ENCODE measurements around the gene WNK2. TPM values are rescaled to one million over a fixed set of nuclear protein-coding genes. Genes with fewer than 3 reads are reported as not detected.

The WNK2 gene
- total RNA-seq, 4 donors from 2014 or later, result 6.2 to 31.9 (median 18.9) TPM

DNA sequence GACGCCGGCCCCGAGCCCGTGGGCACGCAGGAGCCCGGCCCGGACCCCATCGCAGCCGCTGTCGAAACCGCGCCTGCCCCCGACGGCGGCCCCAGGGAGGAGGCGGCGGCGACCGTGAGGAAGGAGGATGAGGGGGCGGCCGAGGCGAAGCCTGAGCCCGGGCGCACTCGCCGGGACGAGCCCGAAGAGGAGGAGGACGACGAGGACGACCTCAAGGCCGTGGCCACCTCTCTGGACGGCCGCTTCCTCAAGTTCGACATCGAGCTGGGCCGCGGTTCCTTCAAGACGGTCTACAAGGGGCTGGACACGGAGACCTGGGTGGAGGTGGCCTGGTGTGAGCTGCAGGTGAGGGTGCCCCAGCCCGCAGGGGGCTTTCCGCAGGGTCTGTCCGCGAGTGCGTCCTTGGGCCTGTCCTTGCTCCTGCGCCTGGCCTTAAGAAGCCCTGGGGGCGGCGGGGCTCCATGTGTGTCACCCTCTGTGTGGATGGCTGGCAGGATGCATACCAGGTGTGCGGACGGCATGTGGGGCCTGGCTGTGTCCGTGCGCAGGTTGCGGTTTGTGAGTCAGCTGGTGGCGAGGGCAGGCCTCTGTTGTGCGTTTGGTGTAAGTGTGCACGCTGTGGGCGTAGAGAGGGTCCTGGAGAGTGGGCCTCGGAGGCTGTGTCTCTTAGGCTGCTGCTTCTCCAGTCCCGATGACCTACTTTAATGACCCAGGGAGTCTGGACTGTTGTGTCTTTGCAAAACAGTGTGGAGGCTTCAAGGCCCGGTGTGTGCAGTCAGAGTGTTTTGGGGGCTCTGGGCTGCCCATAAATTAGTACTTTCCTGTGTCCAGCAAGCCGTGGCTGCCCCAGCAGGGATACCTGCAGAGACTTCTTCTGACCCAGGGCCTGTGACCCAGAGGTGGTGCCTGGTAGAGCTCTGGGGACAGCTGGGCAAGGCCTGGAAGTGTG is 1.6 kb downstream of the WNK2 start:
- H3K27ac ChIP-seq, result peak overlapping the region in 1 of 2 donors; percentile 29
- no peak for TF ChIP-seq POLR2A (IDR thresholded peaks at IDR 0.05)
- TF ChIP-seq, protein P1, sequence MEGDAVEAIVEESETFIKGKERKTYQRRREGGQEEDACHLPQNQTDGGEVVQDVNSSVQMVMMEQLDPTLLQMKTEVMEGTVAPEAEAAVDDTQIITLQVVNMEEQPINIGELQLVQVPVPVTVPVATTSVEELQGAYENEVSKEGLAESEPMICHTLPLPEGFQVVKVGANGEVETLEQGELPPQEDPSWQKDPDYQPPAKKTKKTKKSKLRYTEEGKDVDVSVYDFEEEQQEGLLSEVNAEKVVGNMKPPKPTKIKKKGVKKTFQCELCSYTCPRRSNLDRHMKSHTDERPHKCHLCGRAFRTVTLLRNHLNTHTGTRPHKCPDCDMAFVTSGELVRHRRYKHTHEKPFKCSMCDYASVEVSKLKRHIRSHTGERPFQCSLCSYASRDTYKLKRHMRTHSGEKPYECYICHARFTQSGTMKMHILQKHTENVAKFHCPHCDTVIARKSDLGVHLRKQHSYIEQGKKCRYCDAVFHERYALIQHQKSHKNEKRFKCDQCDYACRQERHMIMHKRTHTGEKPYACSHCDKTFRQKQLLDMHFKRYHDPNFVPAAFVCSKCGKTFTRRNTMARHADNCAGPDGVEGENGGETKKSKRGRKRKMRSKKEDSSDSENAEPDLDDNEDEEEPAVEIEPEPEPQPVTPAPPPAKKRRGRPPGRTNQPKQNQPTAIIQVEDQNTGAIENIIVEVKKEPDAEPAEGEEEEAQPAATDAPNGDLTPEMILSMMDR (IDR thresholded peaks at IDR 0.05), result no peak
- no peaks in the 10 kb centered on the region for H3K27me3 ChIP-seq
- peak overlapping the region in 1 of 2 donors; percentile 44 for H3K4me3 ChIP-seq
- no peaks in the 10 kb centered on the region for H3K36me3 ChIP-seq
- no peak for DNase-seq
- no peaks in the 10 kb centered on the region for H3K9me3 ChIP-seq
- intact Hi-C loops (cut with DNase I; ENCODE audit: low total_unique reads), result no loop called here
- peaks cover 0 to 12% of the 10 kb centered on the region in 2 donors for H3K4me1 ChIP-seq

DNA sequence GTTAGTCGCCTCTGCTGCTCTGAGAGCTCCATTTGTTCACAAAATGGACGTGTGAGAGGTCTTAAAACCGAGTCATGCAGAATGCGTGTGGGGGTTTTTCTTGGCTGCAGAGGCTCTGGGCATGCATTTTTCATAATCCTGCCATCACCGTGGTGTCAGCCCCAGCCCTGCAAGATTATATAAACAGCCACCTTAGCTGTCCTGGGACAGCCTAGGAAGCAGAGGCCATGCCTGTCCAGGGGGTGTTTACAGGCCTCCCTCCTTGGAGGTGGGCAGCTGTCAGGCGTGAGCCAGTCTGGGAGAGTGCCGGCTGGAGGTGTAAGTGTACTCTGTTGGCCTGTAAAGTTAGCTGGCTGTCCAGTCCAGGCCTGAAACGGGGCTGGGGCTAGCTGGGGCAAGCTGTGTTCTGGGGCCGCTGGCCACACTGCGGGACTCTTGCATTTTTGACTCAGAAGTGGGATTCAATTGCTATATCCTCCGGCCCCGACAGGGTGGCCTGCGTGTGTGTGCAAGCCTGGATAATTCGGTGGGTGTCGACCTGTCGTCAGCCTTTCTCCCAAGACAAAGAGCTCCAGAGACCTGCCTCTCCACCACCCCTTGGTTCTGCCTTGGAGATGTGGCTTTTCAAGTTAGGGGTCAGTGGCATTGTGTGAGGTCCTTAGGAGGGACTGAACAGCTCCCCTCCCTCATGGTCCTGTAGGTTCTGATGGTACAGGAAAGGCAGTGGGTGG is 2.4 kb downstream of the WNK2 start:
- no peaks in the 10 kb centered on the region for H3K27me3 ChIP-seq
- H3K36me3 ChIP-seq, result no peaks in the 10 kb centered on the region
- H3K9me3 ChIP-seq, result no peaks in the 10 kb centered on the region
- intact Hi-C loops (cut with DNase I; ENCODE audit: low total_unique reads), result no loop called here
- H3K4me1 ChIP-seq, result peaks cover 0 to 12% of the 10 kb centered on the region in 2 donors
- no peak for TF ChIP-seq POLR2A (IDR thresholded peaks at IDR 0.05)
- TF ChIP-seq, protein P1 (IDR thresholded peaks at IDR 0.05), result no peak
- no peak for DNase-seq
- H3K4me3 ChIP-seq, result no peak overlapping the region
- no peak overlapping the region for H3K27ac ChIP-seq

DNA sequence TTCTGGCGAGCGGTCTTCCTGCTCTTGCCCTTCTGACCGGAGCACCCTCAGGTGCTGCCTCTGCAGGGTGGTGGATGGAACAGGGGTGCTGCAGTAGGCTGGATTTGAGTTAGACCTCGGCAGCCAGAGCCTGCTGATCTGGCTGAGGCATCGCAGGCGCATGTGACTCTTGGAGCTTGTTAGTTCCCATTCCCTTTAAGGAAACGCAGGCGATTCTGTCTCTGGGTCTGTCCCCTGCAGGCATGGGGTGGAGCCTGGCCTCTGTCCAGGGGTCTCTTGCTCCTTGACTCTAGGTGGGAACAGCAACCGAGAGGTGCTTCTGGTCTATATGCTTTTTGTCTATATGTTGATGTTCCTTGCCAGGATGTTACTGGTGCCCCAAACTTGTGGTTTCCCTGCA is 3.1 kb downstream of the WNK2 start:
- no peak for DNase-seq
- no peak overlapping the region for H3K27ac ChIP-seq
- no peaks in the 10 kb centered on the region for H3K9me3 ChIP-seq
- H3K4me1 ChIP-seq, result peaks cover 0 to 12% of the 10 kb centered on the region in 2 donors
- TF ChIP-seq, protein P1 (IDR thresholded peaks at IDR 0.05), result no peak
- no peak for TF ChIP-seq POLR2A (IDR thresholded peaks at IDR 0.05)
- no peak overlapping the region for H3K4me3 ChIP-seq
- H3K27me3 ChIP-seq, result no peaks in the 10 kb centered on the region
- intact Hi-C loops (cut with DNase I; ENCODE audit: low total_unique reads), result no loop called here
- H3K36me3 ChIP-seq, result no peaks in the 10 kb centered on the region

DNA sequence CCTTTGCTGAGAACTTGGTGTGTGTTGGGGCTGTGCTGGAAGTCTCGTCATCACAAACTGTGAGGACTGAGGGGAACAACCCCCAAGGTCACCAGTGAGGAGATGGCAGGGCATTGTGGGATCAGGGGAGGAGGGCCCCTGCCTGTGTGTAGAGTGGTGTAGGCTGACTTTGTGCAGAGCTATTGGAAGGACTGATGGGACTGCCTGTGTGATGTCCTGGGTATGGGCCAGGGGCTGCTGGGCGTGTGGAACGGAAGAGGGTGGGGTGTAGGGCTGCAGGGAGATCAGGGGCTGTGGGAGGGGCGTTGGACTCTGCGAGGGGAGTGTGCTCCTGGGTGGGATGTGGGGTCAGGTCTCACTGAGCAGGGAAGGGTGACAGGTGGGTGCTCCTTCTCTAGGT is 3.6 kb downstream of the WNK2 start:
- Histone ChIP-seq H3K36me3 (no peaks in the 10 kb centered on the region), H3K27ac (no peak overlapping the region), H3K4me1 (peaks cover 0 to 12% of the 10 kb centered on the region in 2 donors), H3K27me3 (no peaks in the 10 kb centered on the region), H3K4me3 (no peak overlapping the region), H3K9me3 (no peaks in the 10 kb centered on the region)
- no peak for DNase-seq
- TF ChIP-seq, protein P1 (IDR thresholded peaks at IDR 0.05), result no peak
- TF ChIP-seq POLR2A (IDR thresholded peaks at IDR 0.05), result no peak
- intact Hi-C loops (cut with DNase I; ENCODE audit: low total_unique reads), result no loop called here
